Duodenal mucosa (tissue), 2 donors: ENCODE results near the gene KIF26B.
A peak's percentile ranks its signal among the peaks of the same experiment; 100 is the strongest.

Experiments
- H3K27ac ChIP-seq: one replicate; pipeline ENCODE4 v1.7.0; 2013; ENCODE audit warnings: low read depth, low read length
- H3K27me3 ChIP-seq, 2 donors: one replicate each; pipeline ENCODE4 v1.7.0; 2013; ENCODE audit warnings: low read length in 2 of 2, control low read depth in 1 of 2; ENCODE audit not compliant: insufficient read depth in 2 of 2, control insufficient read depth in 1 of 2
- H3K36me3 ChIP-seq, 2 donors: one replicate each; pipeline ENCODE4 v1.7.0; 2013; ENCODE audit warnings: low read length in 2 of 2, control low read depth in 1 of 2; ENCODE audit not compliant: insufficient read depth in 2 of 2, control insufficient read depth in 1 of 2
- H3K4me1 ChIP-seq, 2 donors: one replicate each; pipeline ENCODE4 v1.7.0; 2013; ENCODE audit warnings: low read length in 2 of 2, control low read depth in 1 of 2; ENCODE audit not compliant: insufficient read depth in 2 of 2, control insufficient read depth in 1 of 2
- H3K4me3 ChIP-seq, 2 donors: one replicate each; pipeline ENCODE4 v1.7.0; 2013; ENCODE audit warnings: low read length in 2 of 2, low read depth in 1 of 2
- H3K9ac ChIP-seq, 2 donors: one replicate each; pipeline ENCODE4 v1.7.0; 2013; ENCODE audit warnings: low read length in 2 of 2, low read depth in 1 of 2
- H3K9me3 ChIP-seq, 2 donors: one replicate each; pipeline ENCODE4 v1.7.0; 2013; ENCODE audit warnings: low read length in 2 of 2, control low read depth in 1 of 2; ENCODE audit not compliant: control insufficient read depth in 1 of 2

Gene KIF26B

DNA sequence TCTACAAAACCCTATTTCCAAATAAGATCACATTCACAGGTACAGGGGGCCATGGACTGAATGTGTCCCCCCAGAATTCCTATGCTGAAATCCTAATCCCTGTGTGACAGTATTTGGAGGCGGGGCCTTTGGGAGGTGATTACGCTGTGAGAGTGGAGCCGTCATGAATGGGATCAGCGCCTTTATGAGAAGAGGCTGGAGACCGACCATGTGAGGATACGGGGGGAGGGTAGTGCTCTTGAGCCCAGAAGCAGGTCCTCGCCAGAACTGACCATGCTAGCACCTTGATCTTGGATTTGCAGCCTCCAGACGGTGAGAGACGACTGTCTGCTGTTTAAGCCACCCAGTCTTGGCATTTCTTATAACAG is 23.8 kb upstream of the KIF26B start:
- Histone ChIP-seq H3K4me1 (no peaks in the 10 kb centered on the region), H3K4me3 (no peak overlapping the region), H3K9me3 (no peaks in the 10 kb centered on the region), H3K9ac (no peak overlapping the region), H3K27me3 (peaks cover 0 to 6% of the 10 kb centered on the region in 2 donors), H3K36me3 (no peaks in the 10 kb centered on the region), H3K27ac (no peak overlapping the region)

DNA sequence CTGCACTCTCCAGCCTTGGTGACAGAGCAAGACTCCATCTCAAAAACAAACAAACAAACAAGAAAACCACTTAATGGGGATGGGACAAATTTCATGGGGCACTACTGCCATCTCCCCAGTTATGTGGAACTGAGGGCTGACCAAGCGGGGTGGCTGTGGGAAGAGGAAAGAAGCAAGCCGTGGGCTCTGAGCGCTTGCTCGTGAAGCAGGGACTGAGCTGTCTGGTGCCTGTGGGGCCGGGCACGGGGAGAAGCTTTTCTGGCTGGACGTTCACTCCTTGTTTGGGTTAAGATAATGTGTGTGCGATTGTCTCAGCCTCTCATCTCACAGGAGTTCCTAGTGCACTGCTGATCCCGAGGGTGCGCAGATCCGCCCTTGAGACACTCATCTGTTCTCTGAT is 22.0 kb upstream of the KIF26B start:
- H3K36me3 ChIP-seq: no peaks in the 10 kb centered on the region
- no peak overlapping the region for H3K9ac ChIP-seq
- H3K4me1 ChIP-seq: no peaks in the 10 kb centered on the region
- H3K27ac ChIP-seq: no peak overlapping the region
- no peak overlapping the region for H3K4me3 ChIP-seq
- no peaks in the 10 kb centered on the region for H3K9me3 ChIP-seq
- peaks cover 0 to 6% of the 10 kb centered on the region in 2 donors for H3K27me3 ChIP-seq

DNA sequence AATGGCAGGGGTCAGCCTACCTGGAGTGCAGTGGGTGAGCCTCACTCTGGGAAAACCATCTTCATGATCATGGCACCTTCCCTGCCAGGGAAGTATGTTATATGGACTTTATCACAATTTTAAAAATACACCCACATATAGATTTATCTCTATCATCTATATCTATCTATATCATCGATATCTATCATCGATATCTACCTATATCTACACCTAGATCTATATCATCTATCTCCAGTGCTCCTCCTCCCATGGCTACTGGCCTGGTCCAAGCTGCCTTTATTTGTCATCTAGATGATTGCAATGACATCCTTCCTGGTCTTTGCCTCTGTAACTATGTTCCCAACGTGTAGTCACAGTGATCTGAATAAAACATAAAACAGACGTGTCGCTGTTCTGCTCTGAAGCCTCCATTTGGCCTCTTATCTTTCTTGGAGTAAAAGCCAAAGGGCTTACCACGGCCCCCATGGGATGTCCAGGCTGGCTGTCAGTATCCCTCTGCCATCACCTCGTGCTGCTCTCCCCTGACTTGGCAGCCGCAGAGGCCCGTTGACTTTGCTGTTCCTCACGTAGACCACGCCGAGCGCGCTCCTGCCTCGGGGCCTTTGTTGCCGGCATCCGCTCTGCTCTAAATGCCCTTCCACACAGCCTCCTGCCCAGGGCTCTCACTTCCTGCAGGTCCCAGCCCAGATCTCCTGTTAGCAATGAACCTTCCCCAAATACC is 20.6 kb upstream of the KIF26B start:
- Histone ChIP-seq H3K9me3 (no peaks in the 10 kb centered on the region), H3K36me3 (no peaks in the 10 kb centered on the region), H3K27me3 (peaks cover 0 to 5% of the 10 kb centered on the region in 2 donors), H3K4me1 (no peaks in the 10 kb centered on the region), H3K4me3 (no peak overlapping the region), H3K27ac (no peak overlapping the region), H3K9ac (no peak overlapping the region)

DNA sequence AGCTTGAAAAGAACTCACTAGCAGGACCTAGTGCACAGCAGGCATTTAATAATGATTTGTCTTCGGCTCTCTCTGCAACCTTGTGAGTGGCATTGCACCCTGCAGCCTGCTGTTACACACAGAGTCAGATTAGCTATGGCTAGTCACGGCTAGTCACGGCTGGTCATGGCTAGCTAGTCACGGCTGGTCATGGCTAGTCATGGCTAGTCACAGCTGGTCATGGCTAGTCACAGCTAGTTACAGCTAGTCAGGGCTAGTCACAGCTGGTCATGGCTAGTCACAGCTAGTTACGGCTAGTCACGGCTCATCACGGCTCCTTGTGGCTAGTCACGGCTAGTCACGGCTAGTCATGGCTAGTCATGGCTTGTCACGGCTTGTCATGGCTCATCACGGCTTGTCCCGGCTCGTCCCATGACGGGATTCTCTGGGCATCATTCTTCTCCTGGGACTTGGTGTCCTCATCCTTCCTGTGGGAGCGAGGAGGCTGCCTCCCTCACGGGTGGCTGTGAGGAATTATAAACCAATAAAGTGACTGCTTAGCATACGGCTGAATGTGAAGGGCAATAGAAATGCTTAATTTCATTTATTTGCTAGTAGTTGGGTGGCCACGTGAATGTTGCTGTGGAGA is 12.5 kb upstream of the KIF26B start:
- H3K4me3 ChIP-seq: no peak overlapping the region
- no peaks in the 10 kb centered on the region for H3K4me1 ChIP-seq
- no peak overlapping the region for H3K27ac ChIP-seq
- H3K9me3 ChIP-seq: no peaks in the 10 kb centered on the region
- no peaks in the 10 kb centered on the region for H3K27me3 ChIP-seq
- H3K36me3 ChIP-seq: no peaks in the 10 kb centered on the region
- no peak overlapping the region for H3K9ac ChIP-seq

DNA sequence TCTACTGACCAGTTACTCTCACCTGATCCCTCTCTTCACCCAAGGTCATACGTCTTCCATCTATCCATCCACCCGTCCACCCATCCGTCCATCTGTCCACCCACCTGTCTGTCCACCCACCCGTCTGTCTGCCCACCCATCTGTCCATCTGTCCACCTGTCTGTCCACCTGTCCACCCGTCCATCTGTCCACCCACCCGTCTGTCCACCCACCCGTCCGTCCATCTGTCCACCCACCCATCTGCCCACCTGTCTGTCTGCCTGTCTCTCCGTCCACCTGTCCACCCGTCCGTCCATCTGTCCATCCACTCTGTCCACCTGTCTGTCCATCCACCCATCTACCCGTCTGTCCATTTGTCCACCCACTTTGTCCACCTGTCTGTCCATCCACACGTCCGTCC is 11.8 kb upstream of the KIF26B start:
- Histone ChIP-seq H3K36me3 (no peaks in the 10 kb centered on the region), H3K27me3 (no peaks in the 10 kb centered on the region), H3K27ac (no peak overlapping the region), H3K9ac (no peak overlapping the region), H3K4me3 (no peak overlapping the region), H3K9me3 (no peaks in the 10 kb centered on the region), H3K4me1 (no peaks in the 10 kb centered on the region)

DNA sequence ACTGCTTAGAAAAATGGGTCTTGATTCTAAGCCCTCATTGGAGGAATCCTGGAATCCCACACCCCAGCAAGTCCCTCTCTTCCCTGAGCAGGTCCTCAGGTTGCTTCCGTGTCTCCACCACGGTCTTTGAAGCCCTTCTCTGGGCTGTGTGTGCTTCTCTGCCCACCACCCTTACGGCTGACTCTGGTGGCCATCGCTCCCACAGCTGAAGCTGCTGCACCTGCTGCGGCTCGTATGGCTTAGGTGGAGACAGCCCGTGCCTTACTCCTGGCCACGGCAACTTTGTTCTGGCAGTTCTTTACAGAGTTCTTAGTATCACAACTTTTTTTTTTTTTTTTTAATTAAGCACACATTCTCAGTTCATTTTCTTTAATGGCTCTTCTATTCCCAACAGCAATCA is 10.9 kb upstream of the KIF26B start:
- Histone ChIP-seq H3K9me3 (no peaks in the 10 kb centered on the region), H3K4me3 (no peak overlapping the region), H3K36me3 (no peaks in the 10 kb centered on the region), H3K4me1 (no peaks in the 10 kb centered on the region), H3K27me3 (no peaks in the 10 kb centered on the region), H3K27ac (no peak overlapping the region), H3K9ac (no peak overlapping the region)

DNA sequence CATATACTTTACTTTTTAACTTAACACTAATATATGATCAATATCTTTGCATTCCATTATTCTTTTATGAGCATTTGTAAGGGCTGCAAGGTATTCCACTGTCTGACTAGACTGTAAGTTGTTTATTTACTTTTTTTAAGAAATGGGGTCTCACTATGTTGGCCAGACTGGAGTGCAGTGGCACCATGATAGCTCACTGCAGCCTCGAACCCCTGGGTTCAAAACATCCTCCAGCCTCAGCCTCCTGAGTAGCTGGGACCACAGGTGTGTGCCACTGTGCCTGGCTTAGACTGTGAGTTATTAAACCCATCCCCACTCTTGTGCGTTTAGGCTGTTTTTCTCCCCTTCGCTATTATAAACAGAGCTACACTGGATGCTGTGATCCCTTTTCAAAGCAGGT is 6.7 kb upstream of the KIF26B start:
- Histone ChIP-seq H3K9ac (no peak overlapping the region), H3K4me1 (peaks cover under 1 to 1% of the 10 kb centered on the region in 2 donors), H3K27ac (no peak overlapping the region), H3K36me3 (no peaks in the 10 kb centered on the region), H3K4me3 (no peak overlapping the region), H3K9me3 (no peaks in the 10 kb centered on the region), H3K27me3 (peaks cover 0 to 4% of the 10 kb centered on the region in 2 donors)

DNA sequence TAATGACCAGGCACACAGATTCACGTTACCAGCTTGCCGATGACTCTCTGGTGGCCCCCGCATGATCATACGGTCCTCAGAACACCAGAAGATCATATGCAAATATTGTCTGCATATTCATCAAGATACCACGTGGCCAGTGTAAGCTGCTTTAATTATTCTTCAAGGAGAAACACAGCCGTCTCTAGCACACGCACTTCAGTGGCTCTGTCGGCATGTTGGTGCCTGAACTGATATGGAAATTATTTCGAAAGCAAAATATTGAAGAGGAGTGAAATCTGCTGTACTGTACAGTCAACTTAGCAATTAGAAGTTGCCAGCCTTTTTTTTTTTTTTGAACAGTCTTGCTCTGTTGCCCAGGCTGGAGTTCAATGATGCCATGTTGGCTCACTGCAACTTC is 5.9 kb upstream of the KIF26B start:
- Histone ChIP-seq H3K27ac (no peak overlapping the region), H3K4me1 (peaks cover 7 to 9% of the 10 kb centered on the region in 2 donors), H3K36me3 (no peaks in the 10 kb centered on the region), H3K9ac (no peak overlapping the region), H3K9me3 (no peaks in the 10 kb centered on the region), H3K27me3 (peaks cover 4 to 9% of the 10 kb centered on the region in 2 donors), H3K4me3 (no peak overlapping the region)

DNA sequence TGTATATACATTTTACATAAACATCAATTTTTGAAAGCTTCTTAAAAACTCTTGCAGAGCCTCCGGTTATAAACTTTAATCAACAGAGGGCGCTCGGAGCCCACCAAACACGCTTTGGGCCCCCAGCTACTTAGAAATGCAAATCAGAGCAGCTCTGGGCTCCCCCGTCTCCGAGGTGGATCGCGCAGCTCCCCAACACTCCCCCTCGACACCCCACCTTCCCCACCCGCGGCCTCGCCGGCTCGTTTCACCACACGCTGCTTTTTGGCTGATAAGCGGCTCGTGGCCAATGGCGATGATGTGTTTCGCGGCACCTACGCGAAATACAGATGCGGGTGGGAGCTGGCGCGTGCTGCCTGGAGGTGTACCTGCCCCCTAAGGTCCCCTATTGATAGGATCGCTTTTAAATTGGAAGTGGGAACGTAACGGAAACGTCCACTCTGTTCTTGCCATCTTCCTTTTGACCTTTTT is 1.7 kb upstream of the KIF26B start:
- H3K4me3 ChIP-seq: peak overlapping the region; percentile 77 to 82
- no peaks in the 10 kb centered on the region for H3K36me3 ChIP-seq
- peak overlapping the region; percentile 18 to 31 for H3K9ac ChIP-seq
- H3K4me1 ChIP-seq: peaks cover 26 to 39% of the 10 kb centered on the region in 2 donors
- H3K27ac ChIP-seq: no peak overlapping the region
- no peaks in the 10 kb centered on the region for H3K9me3 ChIP-seq
- H3K27me3 ChIP-seq: peaks cover 9 to 21% of the 10 kb centered on the region in 2 donors

DNA sequence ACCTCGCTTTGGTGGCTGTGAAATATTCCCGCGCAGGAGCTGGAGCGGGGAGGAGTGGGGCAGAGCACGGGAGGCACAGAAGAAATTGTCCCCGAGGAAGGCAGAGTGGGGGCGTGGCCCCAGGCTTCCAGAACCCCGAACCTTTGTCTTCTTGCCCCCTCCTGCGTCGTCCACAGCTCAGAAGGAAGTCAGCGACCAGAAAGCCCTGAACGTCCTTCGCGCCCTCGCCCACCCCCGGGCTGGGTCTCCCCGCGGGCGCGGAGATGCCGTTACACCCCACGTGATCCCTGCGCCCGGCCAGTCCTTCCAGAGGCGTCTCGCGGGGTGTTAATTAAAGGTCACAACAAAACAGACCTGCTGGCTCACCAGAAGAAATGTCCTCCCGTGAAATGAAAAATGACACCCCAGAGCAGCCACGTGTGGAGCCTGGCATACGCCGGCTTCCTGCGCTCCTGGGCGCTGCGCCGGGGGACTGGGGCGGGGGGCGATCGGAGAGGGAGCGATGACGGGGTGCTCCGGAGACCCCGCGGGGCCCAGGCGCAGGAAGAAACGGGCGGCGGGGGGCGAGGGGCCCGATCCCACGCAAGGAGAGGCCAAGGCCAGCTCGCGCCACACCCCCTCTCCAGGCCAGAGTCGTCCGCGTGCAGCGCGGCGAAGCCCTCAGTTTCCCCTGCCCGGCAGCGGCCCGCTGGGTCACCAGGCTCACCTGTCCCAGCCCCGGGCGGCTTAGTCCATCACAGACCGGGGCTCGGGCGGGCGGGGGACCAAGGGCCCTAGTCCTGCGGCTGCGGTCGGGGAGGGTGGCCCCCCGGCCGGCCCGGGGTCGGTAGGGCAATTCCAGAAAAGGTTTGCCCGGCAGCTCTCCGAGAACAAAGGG is 995 bp upstream of the KIF26B start:
- H3K9ac ChIP-seq: peak overlapping the region; percentile 18 to 31
- H3K9me3 ChIP-seq: no peaks in the 10 kb centered on the region
- H3K4me1 ChIP-seq: peaks cover 26 to 39% of the 10 kb centered on the region in 2 donors
- H3K36me3 ChIP-seq: no peaks in the 10 kb centered on the region
- no peak overlapping the region for H3K27ac ChIP-seq
- peak overlapping the region; percentile 77 to 82 for H3K4me3 ChIP-seq
- peaks cover 9 to 21% of the 10 kb centered on the region in 2 donors for H3K27me3 ChIP-seq
